Measurements from ENCODE around the gene CZIB. TPM values are rescaled to one million over a fixed set of nuclear protein-coding genes. Genes with fewer than 3 reads are reported as not detected.

Gene CZIB
- total and polyA plus RNA-seq, 9 donors, result 48.4 to 108 (median 69.7) TPM

- no peak overlapping the region for H3K27ac ChIP-seq
- H3K27me3 ChIP-seq, result no peaks in the 10 kb centered on the region
- DNase-seq, result no peak
- WGBS, 3 donors, result 52 to 72% (median 64%) methylated on average over 4 of the region's 4 CpGs
- TF ChIP-seq EP300 (IDR thresholded peaks at IDR 0.05), result no peak
- TF ChIP-seq POLR2A (IDR thresholded peaks at IDR 0.05), result no peak
- no peak for TF ChIP-seq CTCF (IDR thresholded peaks at IDR 0.05)
- H3K36me3 ChIP-seq, result no peaks in the 10 kb centered on the region
- peaks cover under 1% of the 10 kb centered on the region for H3K4me1 ChIP-seq (ENCODE audit: insufficient read depth)
- H3K4me3 ChIP-seq, result no peak overlapping the region
- intact Hi-C loops (cut with DNase I), result no loop called here
- no peaks in the 10 kb centered on the region for H3K9me3 ChIP-seq
Measured at GRCh38 chr1:53244141-53244540, 23.7 kb upstream of the CZIB start.

- intact Hi-C loops (cut with DNase I), result no loop called here
- 54 to 62% (median 61%) methylated on average over 4 of the region's 4 CpGs for WGBS, 3 donors
- no peak overlapping the region for H3K27ac ChIP-seq
Measured at GRCh38 chr1:53242381-53242780, 21.9 kb upstream of the CZIB start.

GRCh38 chr1:53241828-53242227 is 21.4 kb upstream of the CZIB start:
- Histone ChIP-seq H3K27ac (no peak overlapping the region), H3K36me3 (no peaks in the 10 kb centered on the region), H3K27me3 (no peaks in the 10 kb centered on the region), H3K4me1 (ENCODE audit: insufficient read depth) (peaks cover 9% of the 10 kb centered on the region), H3K4me3 (no peak overlapping the region), H3K9me3 (no peaks in the 10 kb centered on the region)
- TF ChIP-seq EP300 (IDR thresholded peaks at IDR 0.05) (no peak), POLR2A (IDR thresholded peaks at IDR 0.05) (no peak), CTCF (IDR thresholded peaks at IDR 0.05) (no peak)
- 76 to 86% (median 82%) methylated on average over 2 of the region's 2 CpGs for WGBS, 3 donors
- intact Hi-C loops (cut with DNase I), result no loop called here
- no peak for DNase-seq

More at GRCh38 chr1:53242381-53242780, 21.9 kb upstream of the CZIB start:
- TF ChIP-seq POLR2A (IDR thresholded peaks at IDR 0.05) (no peak), CTCF (IDR thresholded peaks at IDR 0.05) (no peak), EP300 (IDR thresholded peaks at IDR 0.05) (no peak)
- H3K4me1 ChIP-seq (ENCODE audit: insufficient read depth), result peaks cover 7% of the 10 kb centered on the region
- H3K36me3 ChIP-seq, result no peaks in the 10 kb centered on the region
- H3K4me3 ChIP-seq, result no peak overlapping the region
- no peak for DNase-seq
- no peaks in the 10 kb centered on the region for H3K9me3 ChIP-seq
- H3K27me3 ChIP-seq, result no peaks in the 10 kb centered on the region

GRCh38 chr1:53238197-53239155 is 18.0 kb upstream of the CZIB start, which contains the start of gene MAGOH:
MAGOH (minus strand) TSS chr1:53238518; CDS start chr1:53238448, 70 bp downstream.
- peak within 1 kb of the TSS; percentile 43 to 77 for H3K27ac ChIP-seq

More at GRCh38 chr1:53238197-53239155, 18.0 kb upstream of the CZIB start, which contains the start of gene MAGOH:
- H3K4me3 ChIP-seq, result peak within 1 kb of the TSS; percentile 62
- peaks cover 10% of the 10 kb centered on the region for H3K4me1 ChIP-seq (ENCODE audit: insufficient read depth)
- peak; percentile 91 to 96 (median 94) for DNase-seq
- no peak for TF ChIP-seq EP300 (IDR thresholded peaks at IDR 0.05)
- TF ChIP-seq POLR2A (IDR thresholded peaks at IDR 0.05), result peak; percentile 85
- TF ChIP-seq CTCF (IDR thresholded peaks at IDR 0.05), result peak in 1 of 3 donors; percentile 22
- intact Hi-C loops (cut with DNase I), result no loop called here
- 3 to 5% (median 3%) methylated on average over 64 of the region's 64 CpGs for WGBS, 3 donors
- H3K36me3 ChIP-seq, result no peaks in the 10 kb centered on the region
- no peaks in the 10 kb centered on the region for H3K9me3 ChIP-seq
- H3K27me3 ChIP-seq, result no peaks in the 10 kb centered on the region
